HL-60 (cell line): ENCODE data around the gene AKT3.

Experiments used
- DNase-seq, 2 experiments: peaks; one replicate each; pipeline ENCODE4 v3.0.0-alpha.2; 2010 to 2020; ENCODE audit warnings: low read depth in 1 of 2, low spot score in 1 of 2
- H3K27ac ChIP-seq: fragments of 250-450 bp; sonication (Bioruptor Pico); replicated peaks from 2 replicates; pipeline ENCODE4 v1.5.1; 2020; ENCODE audit warnings: mild to moderate bottlenecking, moderate library complexity
- H3K27me3 ChIP-seq: fragments of 250-450 bp; sonication (Bioruptor Pico); 2 replicates; pipeline ENCODE4 v1.5.1; 2021; ENCODE audit warnings: mild to moderate bottlenecking, moderate library complexity; ENCODE audit not compliant: insufficient read depth, poor library complexity, severe bottlenecking
- H3K4me3 ChIP-seq: replicated peaks from 2 replicates; pipeline ENCODE4 v1.5.1; 2011; ENCODE audit warnings: mild to moderate bottlenecking, control low read depth, low read length; ENCODE audit not compliant: insufficient read depth
- CTCF ChIP-seq: IDR thresholded peaks from one replicate; pipeline ENCODE4 v1.5.1; 2011; ENCODE audit warnings: low read length, control low read depth, inconsistent platforms; ENCODE audit not compliant: insufficient read depth
- GABPA ChIP-seq: IDR thresholded peaks from 2 replicates; pipeline ENCODE4 v1.6.1; 2012; ENCODE audit warnings: low read depth
- POLR2AphosphoS5 ChIP-seq: IDR thresholded peaks from 2 replicates; pipeline ENCODE4 v1.6.1; 2012; ENCODE audit warnings: low read depth
- REST ChIP-seq: IDR thresholded peaks from 2 replicates; pipeline ENCODE4 v1.6.1; 2012; ENCODE audit warnings: low read depth; ENCODE audit not compliant: insufficient replicate concordance
- SPI1 ChIP-seq: IDR thresholded peaks from 2 replicates; pipeline ENCODE4 v1.6.1; 2012; ENCODE audit warnings: low read depth, mild to moderate bottlenecking, borderline replicate concordance
- long read RNA-seq: library from polyadenylated mRNA; unstranded; transcript quantifications from one replicate; pipeline ENCODE4 v2.0.0, GENCODE V29; 2020

Gene AKT3
- long read RNA-seq, partial matches to known transcripts: 0 of 1 reads
- long read RNA-seq, other reads (novel, unspliced or antisense): 1 of 1 reads

- Histone ChIP-seq H3K27ac (no peak within 1 kb of the TSS), H3K4me3 (peak within 1 kb of the TSS; percentile 67), H3K27me3 (peaks cover 49% of the 10 kb centered on the region)
- no peak for TF ChIP-seq CTCF
- no peak for TF ChIP-seq SPI1
- TF ChIP-seq REST: no peak
- no peak for TF ChIP-seq GABPA
- no peak for TF ChIP-seq POLR2AphosphoS5
- peak; percentile 1 to 9 for DNase-seq
These were observed at the start of gene AKT3 for GRCh38 chr1:243850202-243850451. AKT3 (minus strand) TSS chr1:243850243; CDS start chr1:243843170, 7,073 bp downstream.

GRCh38 chr1:243898278-243898677 is 48.2 kb upstream of the AKT3 start:
- H3K27ac ChIP-seq: no peak overlapping the region
- H3K4me3 ChIP-seq: no peak overlapping the region
- no peak for DNase-seq
- TF ChIP-seq CTCF: no peak
- no peak for TF ChIP-seq SPI1
- no peak for TF ChIP-seq POLR2AphosphoS5
- TF ChIP-seq REST: no peak
- no peak for TF ChIP-seq GABPA
- H3K27me3 ChIP-seq: peaks cover 2% of the 10 kb centered on the region

- no peak overlapping the region for H3K27ac ChIP-seq
These were observed 46.3 kb upstream of the AKT3 start for GRCh38 chr1:243896313-243896712.

More at GRCh38 chr1:243896313-243896712, 46.3 kb upstream of the AKT3 start:
- H3K27me3 ChIP-seq: peaks cover 2% of the 10 kb centered on the region
- no peak overlapping the region for H3K4me3 ChIP-seq
- TF ChIP-seq CTCF (no peak), POLR2AphosphoS5 (no peak), SPI1 (no peak), REST (no peak), GABPA (no peak)
- no peak for DNase-seq
